Embryonic facial prominence (tissue), 1 donor: ENCODE measurements around the gene IFI27L2.

Experiments
- DNase-seq: peaks from one replicate; pipeline ENCODE4 v3.0.0-alpha.2; 2016; ENCODE audit errors: extremely low spot score

Gene IFI27L2

GRCh38 chr14:94123296-94123695, 6.1 kb downstream of the IFI27L2 start:
- DNase-seq: no peak

GRCh38 chr14:94122438-94122837, 7.0 kb downstream of the IFI27L2 start:
- DNase-seq: no peak

- no peak for DNase-seq
Measured at GRCh38 chr14:94121485-94121884, 7.9 kb downstream of the IFI27L2 start.

GRCh38 chr14:94120667-94121340, 8.6 kb downstream of the IFI27L2 start:
- no peak for DNase-seq

GRCh38 chr14:94119071-94119470, 10.3 kb downstream of the IFI27L2 start:
- no peak for DNase-seq

- no peak for DNase-seq
Measured at GRCh38 chr14:94117856-94118255, 11.5 kb downstream of the IFI27L2 start.

GRCh38 chr14:94116701-94117100, 12.7 kb downstream of the IFI27L2 start:
- no peak for DNase-seq

- no peak for DNase-seq
Measured at GRCh38 chr14:94115631-94116030, 13.8 kb downstream of the IFI27L2 start.

GRCh38 chr14:94115058-94115591, 14.3 kb downstream of the IFI27L2 start:
- DNase-seq: no peak

GRCh38 chr14:94114589-94115057, 14.8 kb downstream of the IFI27L2 start:
- no peak for DNase-seq

GRCh38 chr14:94113908-94114588, 15.4 kb downstream of the IFI27L2 start:
- DNase-seq: no peak

GRCh38 chr14:94113490-94113889, 15.9 kb downstream of the IFI27L2 start:
- DNase-seq: no peak

- DNase-seq: no peak
Measured at GRCh38 chr14:94113073-94113472, 16.3 kb downstream of the IFI27L2 start.

GRCh38 chr14:94112513-94113063, 16.8 kb downstream of the IFI27L2 start:
- DNase-seq: no peak

- DNase-seq: no peak
Measured at GRCh38 chr14:94111276-94112095, 17.9 kb downstream of the IFI27L2 start.

- DNase-seq: no peak
Measured at GRCh38 chr14:94110552-94111181, 18.7 kb downstream of the IFI27L2 start, which contains the start of gene IFI27. Gene IFI27 (plus strand): TSS chr14:94110736.

- no peak for DNase-seq
Measured at GRCh38 chr14:94109915-94110250, 19.5 kb downstream of the IFI27L2 start.

- DNase-seq: no peak
Measured at GRCh38 chr14:94104731-94105130, 24.7 kb downstream of the IFI27L2 start.

GRCh38 chr14:94103554-94104150, 25.8 kb downstream of the IFI27L2 start:
- no peak for DNase-seq

- no peak for DNase-seq
Measured at GRCh38 chr14:94102768-94103482, 26.5 kb downstream of the IFI27L2 start.
